ENCODE measurements around the gene CBLN3. TPM values are rescaled to one million over a fixed set of nuclear protein-coding genes. Genes with fewer than 3 reads are reported as not detected.

The CBLN3 gene
- polyA plus RNA-seq, 1 donor from 2014 or later, result not detected

DNA sequence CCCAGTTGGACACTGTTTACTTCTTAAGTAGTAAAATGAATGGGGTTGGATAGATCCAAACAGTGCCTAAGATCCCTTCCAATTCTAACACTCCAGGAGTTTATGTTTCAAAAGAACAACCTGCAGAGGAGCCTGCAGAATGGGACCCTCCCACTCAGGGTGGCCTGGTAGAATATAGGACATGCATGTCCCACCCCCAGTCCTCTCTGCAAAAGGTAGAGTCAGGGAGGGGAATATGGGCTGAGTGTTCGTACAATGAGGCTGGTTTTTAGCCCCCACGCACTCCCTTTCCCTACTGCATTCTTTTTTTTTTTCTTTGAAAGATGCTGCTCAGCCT is 42.5 kb downstream of the CBLN3 start:
- Histone ChIP-seq H3K79me2 (replicated peaks; ENCODE audit: insufficient read depth, low read length) (no peaks in the 10 kb centered on the region), H3K4me3 (ENCODE audit: low read length) (no peak overlapping the region), H3K9me2 (ENCODE audit: insufficient read depth, low read length) (no peaks in the 10 kb centered on the region), H3F3A (ENCODE audit: insufficient read depth, low read length, poor library complexity, severe bottlenecking) (no peaks in the 10 kb centered on the region), H3K9ac (ENCODE audit: low read length) (no peak overlapping the region), H3K4me2 (ENCODE audit: low read length) (no peak overlapping the region), H3K36me3 (ENCODE audit: insufficient read depth, low read length) (no peaks in the 10 kb centered on the region), H3K9me3 (ENCODE audit: low read length) (no peaks in the 10 kb centered on the region), H4K20me1 (ENCODE audit: insufficient read depth) (no peaks in the 10 kb centered on the region), H3K27me3 (ENCODE audit: insufficient read depth, low read depth, low read length) (no peaks in the 10 kb centered on the region), H2AFZ (ENCODE audit: low read depth, low read length) (no peak overlapping the region), H3K27ac (ENCODE audit: low read length) (no peak overlapping the region)
- TF ChIP-seq, protein P1, sequence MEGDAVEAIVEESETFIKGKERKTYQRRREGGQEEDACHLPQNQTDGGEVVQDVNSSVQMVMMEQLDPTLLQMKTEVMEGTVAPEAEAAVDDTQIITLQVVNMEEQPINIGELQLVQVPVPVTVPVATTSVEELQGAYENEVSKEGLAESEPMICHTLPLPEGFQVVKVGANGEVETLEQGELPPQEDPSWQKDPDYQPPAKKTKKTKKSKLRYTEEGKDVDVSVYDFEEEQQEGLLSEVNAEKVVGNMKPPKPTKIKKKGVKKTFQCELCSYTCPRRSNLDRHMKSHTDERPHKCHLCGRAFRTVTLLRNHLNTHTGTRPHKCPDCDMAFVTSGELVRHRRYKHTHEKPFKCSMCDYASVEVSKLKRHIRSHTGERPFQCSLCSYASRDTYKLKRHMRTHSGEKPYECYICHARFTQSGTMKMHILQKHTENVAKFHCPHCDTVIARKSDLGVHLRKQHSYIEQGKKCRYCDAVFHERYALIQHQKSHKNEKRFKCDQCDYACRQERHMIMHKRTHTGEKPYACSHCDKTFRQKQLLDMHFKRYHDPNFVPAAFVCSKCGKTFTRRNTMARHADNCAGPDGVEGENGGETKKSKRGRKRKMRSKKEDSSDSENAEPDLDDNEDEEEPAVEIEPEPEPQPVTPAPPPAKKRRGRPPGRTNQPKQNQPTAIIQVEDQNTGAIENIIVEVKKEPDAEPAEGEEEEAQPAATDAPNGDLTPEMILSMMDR (IDR thresholded peaks at IDR 0.05; ENCODE audit: poor library complexity, severe bottlenecking), result no peak
- TF ChIP-seq, protein P2, sequence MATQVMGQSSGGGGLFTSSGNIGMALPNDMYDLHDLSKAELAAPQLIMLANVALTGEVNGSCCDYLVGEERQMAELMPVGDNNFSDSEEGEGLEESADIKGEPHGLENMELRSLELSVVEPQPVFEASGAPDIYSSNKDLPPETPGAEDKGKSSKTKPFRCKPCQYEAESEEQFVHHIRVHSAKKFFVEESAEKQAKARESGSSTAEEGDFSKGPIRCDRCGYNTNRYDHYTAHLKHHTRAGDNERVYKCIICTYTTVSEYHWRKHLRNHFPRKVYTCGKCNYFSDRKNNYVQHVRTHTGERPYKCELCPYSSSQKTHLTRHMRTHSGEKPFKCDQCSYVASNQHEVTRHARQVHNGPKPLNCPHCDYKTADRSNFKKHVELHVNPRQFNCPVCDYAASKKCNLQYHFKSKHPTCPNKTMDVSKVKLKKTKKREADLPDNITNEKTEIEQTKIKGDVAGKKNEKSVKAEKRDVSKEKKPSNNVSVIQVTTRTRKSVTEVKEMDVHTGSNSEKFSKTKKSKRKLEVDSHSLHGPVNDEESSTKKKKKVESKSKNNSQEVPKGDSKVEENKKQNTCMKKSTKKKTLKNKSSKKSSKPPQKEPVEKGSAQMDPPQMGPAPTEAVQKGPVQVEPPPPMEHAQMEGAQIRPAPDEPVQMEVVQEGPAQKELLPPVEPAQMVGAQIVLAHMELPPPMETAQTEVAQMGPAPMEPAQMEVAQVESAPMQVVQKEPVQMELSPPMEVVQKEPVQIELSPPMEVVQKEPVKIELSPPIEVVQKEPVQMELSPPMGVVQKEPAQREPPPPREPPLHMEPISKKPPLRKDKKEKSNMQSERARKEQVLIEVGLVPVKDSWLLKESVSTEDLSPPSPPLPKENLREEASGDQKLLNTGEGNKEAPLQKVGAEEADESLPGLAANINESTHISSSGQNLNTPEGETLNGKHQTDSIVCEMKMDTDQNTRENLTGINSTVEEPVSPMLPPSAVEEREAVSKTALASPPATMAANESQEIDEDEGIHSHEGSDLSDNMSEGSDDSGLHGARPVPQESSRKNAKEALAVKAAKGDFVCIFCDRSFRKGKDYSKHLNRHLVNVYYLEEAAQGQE (IDR thresholded peaks at IDR 0.05; ENCODE audit: borderline replicate concordance), result no peak
- no peak for TF ChIP-seq RAD21 (conservative IDR thresholded peaks at IDR 0.05)

DNA sequence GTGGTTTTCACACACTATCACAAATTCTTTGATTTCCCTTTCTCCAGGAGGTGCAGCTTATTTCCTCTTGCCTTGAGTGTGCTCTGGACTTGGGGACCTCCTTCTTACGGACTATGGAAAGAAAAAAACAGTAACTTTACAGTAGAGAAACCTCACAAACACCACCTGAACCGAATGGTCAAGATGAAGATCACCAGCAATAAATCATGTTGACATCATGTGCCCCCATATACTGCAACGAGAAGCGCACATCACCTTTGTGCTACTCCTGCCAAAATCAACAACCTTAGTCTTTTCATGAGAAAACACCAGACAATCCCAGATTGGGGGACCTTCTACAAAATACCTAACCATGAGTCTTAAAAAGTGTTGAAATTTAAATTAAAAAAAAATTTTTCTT is 43.9 kb downstream of the CBLN3 start:
- Histone ChIP-seq H3K27me3 (ENCODE audit: insufficient read depth, low read depth, low read length) (no peaks in the 10 kb centered on the region), H4K20me1 (ENCODE audit: insufficient read depth) (no peaks in the 10 kb centered on the region), H3K4me2 (ENCODE audit: low read length) (no peak overlapping the region), H3F3A (ENCODE audit: insufficient read depth, low read length, poor library complexity, severe bottlenecking) (no peaks in the 10 kb centered on the region), H3K9ac (ENCODE audit: low read length) (no peak overlapping the region), H3K4me3 (ENCODE audit: low read length) (no peak overlapping the region), H3K79me2 (replicated peaks; ENCODE audit: insufficient read depth, low read length) (no peaks in the 10 kb centered on the region), H3K27ac (ENCODE audit: low read length) (no peak overlapping the region), H3K9me3 (ENCODE audit: low read length) (no peaks in the 10 kb centered on the region), H3K36me3 (ENCODE audit: insufficient read depth, low read length) (no peaks in the 10 kb centered on the region), H2AFZ (ENCODE audit: low read depth, low read length) (no peak overlapping the region), H3K9me2 (ENCODE audit: insufficient read depth, low read length) (no peaks in the 10 kb centered on the region)
- TF ChIP-seq TAF1 (IDR thresholded peaks at IDR 0.05; ENCODE audit: low read depth) (no peak), EZH2 (IDR thresholded peaks at IDR 0.05; ENCODE audit: borderline replicate concordance, insufficient read depth, low read length, poor library complexity, severe bottlenecking) (no peak), EP300 (conservative IDR thresholded peaks at IDR 0.05; ENCODE audit: poor library complexity, severe bottlenecking) (no peak), POLR2AphosphoS5 (IDR thresholded peaks at IDR 0.05) (no peak), SMC3 (conservative IDR thresholded peaks at IDR 0.05; ENCODE audit: poor library complexity) (no peak), MXI1 (conservative IDR thresholded peaks at IDR 0.05; ENCODE audit: poor library complexity, severe bottlenecking) (no peak)
- TF ChIP-seq, protein P1 (IDR thresholded peaks at IDR 0.05; ENCODE audit: poor library complexity, severe bottlenecking), result no peak
- TF ChIP-seq, protein P2 (IDR thresholded peaks at IDR 0.05; ENCODE audit: borderline replicate concordance), result no peak
